ENCODE data around the gene XYLT2. TPM values are rescaled to one million over a fixed set of nuclear protein-coding genes. Genes with fewer than 3 reads are reported as not detected.
A peak's percentile ranks its signal among the peaks of the same experiment; 100 is the strongest.

XYLT2 gene
- total RNA-seq, 1 donor from 2014 or later, result 9.0 TPM

DNA sequence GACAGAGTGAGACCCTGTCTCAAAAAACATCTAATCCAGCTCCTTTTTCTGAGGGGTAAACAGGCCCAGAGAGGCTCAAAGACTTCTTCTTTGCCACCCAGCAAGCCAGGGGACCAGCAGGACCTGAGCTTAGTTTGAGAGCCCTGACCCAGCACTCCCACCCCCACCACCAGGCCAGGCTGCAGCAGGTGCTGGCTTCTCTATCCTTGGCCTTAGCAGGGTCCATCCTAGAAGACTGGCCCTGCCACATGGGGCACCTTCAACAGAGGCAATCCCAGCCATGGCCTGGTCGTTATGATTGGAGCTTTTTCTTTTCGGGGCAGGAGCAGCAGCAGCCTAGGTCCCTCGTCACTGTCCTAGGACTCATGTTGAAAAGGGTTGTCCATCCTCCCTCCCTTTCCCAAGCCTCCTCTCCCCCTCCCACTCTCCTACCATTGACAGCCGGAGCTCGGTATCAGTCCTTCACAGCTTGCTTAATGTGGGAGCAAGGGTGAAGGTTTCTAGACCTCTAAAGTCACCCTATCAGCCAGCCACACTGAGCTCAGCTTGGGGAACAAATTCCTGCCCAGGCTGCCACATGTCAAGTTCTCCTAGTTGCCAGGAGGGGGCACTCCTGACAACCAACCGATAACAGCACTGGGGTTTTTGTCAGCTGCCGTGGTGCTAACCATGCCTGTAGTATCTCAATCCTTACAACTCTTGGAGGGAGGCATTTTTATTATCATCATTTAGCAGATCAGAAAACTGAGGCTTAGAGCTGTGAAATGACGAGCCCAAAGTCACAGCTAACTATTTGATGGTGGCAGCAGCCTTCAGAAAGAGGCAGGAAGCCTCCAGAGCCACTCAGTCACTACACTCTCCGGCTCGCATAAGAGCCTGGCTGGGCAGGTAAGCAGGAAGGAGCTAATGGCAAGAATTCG lies 15.9 kb downstream of the XYLT2 start:
- DNase-seq (ENCODE audit: low spot score in 2 of 2), result peak; percentile 63 to 76
- no peak for FAIRE-seq

DNA sequence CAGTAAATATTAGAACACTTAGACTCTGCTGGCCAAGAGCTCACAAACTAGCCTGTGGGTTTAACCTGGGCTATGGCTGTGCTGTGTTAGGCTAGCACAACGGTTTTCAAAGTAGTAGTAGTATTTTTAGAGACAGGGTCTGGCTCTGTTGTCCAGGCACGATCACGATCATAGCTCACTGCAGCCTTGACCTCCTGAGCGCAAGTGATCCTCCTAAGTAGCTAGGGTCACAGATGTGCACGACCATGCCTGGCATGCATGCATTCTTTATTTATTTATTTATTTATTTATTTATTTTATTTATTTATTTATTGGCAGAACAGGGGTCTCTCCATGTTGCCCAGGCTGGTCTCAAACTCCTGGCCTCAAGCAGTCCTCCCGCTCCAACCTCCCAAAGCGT lies 16.7 kb downstream of the XYLT2 start:
- FAIRE-seq, result no peak

DNA sequence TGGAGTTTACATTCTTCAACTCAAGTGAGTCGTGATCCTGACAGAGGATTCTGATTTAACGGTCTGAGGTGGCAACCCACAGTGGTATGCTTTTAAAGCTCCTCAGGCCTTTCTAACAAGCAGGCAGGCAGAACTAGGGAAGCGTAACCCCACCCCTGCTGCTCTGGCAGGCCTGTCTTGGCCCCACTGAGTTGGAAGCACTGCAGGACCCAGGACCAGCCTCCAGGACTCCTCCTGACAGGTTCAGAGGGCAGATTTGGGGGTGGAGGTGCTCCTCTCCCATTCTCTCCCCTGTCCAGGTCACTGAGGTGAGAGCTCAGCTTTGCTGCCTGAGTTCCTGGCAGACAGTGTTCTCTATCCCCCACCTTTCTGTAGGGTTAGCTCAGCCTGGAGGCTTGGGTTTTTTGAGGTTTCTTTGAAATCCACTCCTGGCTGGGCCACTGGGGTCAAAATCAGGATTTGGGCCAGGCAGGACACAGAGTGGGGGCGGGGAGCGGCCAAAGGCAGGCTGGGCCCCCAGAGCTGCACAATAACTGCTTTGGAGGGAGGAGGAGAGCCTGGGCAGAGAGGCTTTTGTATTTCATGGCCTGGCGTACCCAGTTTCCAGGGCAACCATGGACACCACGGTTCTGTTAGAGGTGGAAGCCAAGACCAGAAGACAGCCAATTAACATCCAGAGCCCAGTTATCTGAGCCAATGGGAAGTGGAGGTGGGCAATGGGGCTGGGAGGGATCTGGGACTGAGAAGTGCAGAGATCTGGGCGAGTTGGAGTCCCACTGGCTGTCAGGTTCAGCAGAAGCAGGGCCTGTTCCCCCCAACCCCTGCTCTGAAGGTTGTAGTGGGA lies 17.5 kb downstream of the XYLT2 start:
- DNase-seq (ENCODE audit: low spot score in 2 of 2) (peak; percentile 76 to 78), FAIRE-seq (no peak)

More for the DNA sequence above, 16.7 kb downstream of the XYLT2 start:
- no peak for DNase-seq (ENCODE audit: low spot score in 2 of 2)

DNA sequence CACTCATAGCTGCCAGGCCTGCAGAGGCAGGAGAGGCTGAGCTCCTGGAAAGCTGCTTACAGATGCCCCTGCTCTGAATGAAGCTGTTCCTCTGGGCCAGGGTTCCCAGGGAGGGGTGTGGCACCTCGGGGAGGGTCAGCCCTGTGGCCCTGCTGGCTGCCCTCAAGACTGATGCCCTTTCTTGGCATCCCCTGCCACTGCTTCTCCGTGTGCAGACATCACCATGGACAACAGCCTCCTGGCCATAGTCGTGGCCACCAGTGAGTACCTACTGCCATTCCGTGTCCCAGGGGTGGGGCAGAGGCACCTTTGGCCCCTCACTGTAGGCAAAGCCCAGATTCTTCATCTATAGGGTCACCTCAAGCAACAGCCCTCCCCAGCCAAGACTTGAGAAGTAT lies 18.1 kb downstream of the XYLT2 start:
- DNase-seq (ENCODE audit: low spot score in 2 of 2), result no peak
- FAIRE-seq, result no peak

DNA sequence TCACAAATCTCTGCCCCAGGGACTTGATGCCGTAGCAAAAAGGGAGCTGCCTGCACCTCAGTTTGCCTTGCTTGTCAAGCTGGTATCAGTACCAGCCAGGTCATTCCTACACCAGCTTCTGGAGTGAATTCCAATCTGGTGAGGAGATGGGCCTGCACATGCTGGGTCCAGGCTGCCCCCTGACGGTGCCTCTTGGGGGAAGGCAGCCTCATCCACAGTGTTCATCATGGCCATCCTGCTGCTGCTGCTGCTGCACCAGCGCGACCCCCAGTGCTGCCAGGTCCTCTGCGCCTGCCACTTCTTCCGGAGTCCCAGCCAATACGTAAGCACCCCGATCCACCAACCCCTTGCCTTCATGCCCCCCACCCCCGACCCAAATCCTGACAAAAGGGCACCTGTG lies 18.8 kb downstream of the XYLT2 start:
- FAIRE-seq (no peak), DNase-seq (ENCODE audit: low spot score in 2 of 2) (no peak)

DNA sequence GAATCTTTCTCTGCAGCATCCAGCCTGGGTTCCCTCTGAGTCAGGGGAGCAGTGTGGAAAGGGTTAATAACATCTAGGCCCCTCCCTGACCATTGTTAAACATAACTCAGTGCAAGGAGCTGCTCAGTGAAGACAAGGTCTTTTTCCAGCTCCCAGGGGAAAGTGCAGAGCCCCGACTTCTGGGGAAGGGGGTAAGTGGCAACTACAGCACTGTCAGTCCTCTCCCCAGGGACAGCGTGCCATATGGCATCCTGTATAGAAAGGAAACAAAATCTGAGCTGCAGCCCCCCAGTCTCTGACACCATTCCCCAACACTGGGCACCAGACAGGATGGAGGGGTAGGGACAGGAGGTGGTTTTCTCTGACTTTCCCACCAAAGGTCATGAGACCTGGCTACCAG lies 19.2 kb downstream of the XYLT2 start:
- FAIRE-seq (no peak), DNase-seq (ENCODE audit: low spot score in 2 of 2) (no peak)

DNA sequence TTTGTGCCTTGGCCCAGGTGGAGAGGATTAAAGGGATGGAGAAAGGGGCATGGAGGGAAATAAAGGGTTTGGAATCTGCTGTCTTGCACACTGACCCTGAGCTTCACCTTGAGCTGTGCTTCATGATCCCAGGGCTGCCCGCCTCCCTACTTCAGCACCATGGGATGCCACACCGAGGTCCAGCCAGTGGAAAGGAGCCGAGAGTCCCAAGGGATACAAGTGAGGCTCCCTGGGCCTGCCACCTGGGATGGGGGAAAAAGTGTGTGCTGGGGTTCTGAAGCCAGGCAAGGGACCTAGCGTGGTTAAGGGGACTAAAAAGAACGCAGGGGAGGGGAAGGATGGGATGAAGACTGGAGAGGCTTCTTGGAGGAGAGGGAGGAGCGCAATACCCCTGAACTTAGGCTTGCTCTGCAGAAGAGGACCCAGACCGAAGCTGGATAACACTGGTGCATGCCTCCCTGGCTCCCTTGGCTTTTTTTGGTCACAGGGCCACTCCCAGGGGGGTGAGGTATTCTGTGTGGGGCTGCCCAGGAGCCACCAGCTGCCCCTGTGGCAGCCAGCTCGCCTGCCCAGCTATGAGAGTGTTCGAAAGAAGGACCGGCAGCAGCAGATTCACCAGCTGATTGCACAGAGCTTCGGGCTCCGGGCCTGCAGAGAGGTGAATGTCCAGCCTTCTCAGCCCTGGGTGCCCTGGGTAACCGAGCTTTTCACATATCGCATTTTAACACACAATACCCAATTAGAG lies 19.9 kb downstream of the XYLT2 start:
- no peak for DNase-seq (ENCODE audit: low spot score in 2 of 2)
- FAIRE-seq, result no peak

DNA sequence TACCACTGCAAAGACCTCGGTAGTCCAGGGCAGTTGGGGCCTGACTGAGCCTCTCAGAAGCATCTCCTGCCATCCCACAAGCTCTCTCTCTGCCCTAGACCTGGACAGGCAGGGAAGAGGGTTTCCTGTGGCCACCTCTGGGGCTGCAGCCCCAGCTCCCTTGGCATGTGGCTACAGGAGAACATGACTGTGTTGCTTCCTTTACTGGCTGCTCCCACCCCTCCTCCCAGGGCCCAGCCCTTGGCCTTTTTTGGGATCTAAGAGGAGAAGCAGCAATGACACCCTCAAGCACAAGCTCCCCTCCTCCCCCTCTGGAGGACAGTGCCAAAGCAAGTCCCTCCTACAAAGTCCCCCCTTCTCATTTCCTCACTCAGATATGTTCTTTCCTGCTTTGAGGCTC lies 21.5 kb downstream of the XYLT2 start:
- no peak for FAIRE-seq

DNA sequence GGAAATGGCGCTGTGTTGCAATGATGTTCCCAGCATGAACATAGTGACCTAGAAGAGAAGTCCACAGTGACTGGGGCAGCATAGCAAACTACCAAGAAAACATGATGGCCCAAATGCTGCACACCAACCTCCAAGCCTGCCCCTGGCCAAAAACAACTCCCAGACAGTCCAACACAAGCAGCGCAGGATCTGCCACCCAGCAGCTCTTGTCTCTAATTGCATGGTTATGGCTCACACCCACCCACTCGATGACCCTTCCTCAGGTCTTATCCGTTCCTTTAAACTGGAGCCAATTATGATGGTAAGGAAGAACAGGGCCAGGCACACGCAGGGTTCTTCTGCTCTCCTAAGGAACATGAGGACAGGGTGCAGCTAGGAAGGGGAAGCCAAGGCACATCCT lies 24.1 kb downstream of the XYLT2 start:
- FAIRE-seq, result no peak
- no peak for DNase-seq (ENCODE audit: low spot score in 2 of 2)

More for the DNA sequence above, 21.5 kb downstream of the XYLT2 start:
- no peak for DNase-seq (ENCODE audit: low spot score in 2 of 2)

DNA sequence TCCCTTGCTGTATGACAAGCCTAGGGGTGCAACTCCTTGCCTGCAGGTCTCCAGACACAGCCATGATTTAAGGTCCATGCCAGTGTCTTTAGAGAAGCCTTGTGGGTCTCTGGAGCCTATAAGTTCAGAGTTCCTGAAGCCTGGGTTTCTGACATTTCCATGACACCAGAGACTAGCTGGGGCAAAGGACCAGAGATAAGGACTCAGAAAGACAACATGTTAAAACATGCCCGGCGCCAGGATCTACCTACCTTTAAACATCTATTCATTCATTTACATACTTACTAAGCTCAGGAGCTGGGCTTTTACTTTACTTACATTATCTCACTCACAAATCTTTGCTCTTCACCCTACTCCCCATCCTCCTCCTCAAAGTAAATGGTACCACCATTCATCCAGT lies 25.6 kb downstream of the XYLT2 start:
- DNase-seq (ENCODE audit: low spot score in 2 of 2) (no peak), FAIRE-seq (no peak)

DNA sequence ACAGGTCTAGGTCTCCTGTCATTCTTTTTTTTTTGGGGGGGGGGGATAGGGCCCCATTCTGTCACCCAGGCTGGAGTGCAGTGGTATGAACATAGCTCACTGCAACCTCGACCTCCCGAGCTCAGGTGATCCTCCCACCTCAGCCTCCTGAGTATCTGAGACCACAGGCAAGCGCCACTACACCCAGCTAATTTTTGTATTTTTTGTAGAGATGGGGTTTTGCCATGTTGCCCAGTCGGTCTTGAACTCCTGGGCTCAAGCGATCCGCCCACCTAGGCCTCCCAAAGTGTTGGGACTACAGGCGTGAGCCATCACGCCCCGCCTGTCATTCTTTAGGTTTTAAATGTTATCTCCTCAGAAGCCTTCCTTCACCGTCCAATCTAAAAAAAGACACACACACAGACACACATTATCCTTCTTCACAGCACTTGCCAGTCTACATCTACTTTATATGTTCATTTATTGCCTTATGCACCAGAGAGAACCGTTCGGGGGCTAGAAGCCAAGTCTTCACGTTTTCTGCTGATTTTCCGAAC lies 26.4 kb downstream of the XYLT2 start:
- FAIRE-seq (no peak), DNase-seq (ENCODE audit: low spot score in 2 of 2) (no peak)

DNA sequence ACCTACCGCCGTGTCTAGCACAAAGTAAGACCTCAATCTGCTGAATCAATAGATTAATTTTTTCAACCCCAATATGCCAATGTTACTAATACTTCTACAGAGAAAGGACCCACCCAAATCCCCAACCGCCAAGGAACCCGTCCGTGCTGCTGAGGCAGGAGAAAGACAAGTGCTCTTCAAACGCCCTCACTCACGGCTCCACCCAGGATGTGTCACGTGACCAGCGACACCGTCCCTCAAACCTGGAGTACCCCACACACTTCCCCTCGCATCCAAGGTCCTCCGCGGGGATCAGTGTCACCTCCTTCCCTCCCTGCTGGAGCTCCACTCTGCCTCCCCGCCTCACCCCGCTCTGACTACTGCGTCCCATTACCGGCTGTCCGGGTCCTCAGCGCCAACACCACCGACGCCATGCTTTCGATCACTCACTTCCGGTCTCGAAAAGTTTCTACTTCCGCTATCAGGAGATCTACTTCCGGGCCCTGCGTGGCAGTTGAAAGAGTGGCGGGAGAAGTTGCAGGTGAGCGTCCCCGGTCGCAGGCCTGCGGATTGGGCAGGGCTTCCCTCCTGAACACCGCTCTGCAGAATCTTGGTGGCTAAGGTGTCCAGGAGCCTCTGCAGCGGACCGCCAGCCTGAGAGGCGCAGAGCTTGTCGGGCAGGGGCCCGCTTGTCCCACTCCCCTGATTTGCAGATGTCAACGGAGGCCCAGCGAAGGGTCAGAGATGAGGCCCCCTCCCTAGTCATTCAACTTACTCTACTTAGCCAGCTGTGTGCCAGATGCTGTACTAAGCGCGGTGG lies 27.0 kb downstream of the XYLT2 start, which contains the start of the genes EME1 and MRPL27:
TSS of gene EME1 (plus strand) at position 472 of the 799 bp plus-strand sequence. CDS start 1,980 bp downstream, outside the sequence.
TSS of gene MRPL27 (minus strand) at position 427 of the 799 bp plus-strand sequence. CDS start at position 413, 14 bp downstream.
- peak; percentile 73 to 89 for DNase-seq (ENCODE audit: low spot score in 2 of 2)
- FAIRE-seq, result no peak

DNA sequence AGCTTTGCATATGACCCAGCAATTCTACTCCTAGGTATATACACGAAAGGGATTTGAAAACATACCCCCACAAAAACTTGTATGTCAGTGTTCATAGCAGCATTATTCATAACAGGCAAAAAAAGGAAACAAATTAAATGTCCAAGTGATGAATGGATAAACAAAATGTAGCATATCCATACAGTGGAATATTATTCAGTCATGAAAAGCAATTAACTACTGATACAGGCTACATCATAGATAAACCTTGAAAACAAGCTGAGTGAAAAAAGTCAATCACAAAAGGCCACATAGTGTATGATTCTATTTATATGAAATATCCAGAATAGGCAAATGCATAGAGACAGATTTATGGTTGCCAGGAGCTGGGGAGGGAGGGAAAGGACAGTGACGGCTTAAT lies 27.8 kb downstream of the XYLT2 start:
- no peak for FAIRE-seq
- no peak for DNase-seq (ENCODE audit: low spot score in 2 of 2)

DNA sequence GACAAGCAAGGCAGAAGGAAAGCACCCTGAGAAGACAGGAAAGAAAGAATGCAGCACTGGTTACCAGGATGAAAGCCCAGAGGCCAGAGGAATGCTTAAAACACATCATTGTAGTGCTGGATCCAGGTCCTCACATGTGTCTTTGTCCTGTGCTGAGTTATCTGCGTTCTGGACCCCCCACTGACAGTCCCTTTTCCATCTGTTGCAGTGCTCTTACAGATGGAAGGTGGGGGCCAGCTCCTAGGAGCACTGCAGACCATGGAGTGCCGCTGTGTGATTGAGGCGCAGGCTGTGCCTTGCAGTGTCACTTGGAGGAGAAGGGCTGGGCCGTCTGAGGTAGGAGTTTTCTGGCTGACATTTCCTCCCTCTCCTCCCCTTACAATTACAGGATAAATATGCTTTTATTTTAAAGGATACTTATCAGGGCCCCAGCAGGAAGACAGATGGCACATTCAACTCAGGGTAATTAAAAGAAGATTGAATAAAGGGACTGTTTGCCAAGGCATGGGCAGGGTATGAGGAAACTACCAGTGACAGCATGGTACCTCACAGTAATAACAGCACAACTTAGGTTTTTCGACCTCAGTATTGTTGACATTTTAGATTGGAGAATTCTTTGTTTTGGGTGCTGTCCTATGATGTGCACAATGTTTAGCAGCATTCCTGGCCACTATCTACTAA lies 30.1 kb downstream of the XYLT2 start:
- DNase-seq (ENCODE audit: low spot score in 2 of 2) (no peak), FAIRE-seq (no peak)

DNA sequence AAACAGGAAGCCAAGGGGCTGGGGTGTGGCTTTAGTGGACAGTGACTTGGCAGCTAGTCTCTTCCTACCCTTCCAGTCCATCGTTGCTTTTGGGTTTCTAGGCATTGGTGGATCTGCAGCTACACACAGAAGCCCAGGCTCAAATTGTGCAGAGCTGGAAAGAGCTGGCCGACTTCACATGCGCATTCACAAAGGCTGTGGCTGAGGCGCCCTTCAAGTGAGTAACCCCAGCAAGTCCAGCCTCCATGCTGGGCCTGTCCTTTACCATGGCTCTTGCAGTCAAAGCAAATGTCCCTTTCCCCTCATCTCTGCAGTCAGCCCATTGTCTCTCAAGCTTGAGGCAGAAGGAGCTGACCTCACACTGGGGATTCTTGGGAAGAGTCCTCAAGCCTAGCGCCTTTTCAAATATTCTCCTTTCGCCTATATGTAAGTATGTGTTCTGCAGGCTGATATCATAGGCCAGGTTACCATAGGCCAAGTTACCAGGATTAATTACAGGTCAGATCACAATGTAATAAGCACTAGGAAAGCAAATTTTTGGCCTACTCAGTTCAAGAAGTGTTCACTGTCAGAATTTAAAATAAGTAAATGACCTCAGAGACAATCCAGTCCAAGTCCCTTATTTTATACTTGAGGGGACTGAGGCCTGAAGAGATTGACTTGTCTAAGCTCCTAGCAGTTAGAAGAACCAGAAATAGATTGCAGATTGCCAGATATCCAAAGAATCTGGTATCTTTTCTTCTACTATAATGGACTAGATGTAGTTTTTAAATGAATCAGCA lies 33.6 kb downstream of the XYLT2 start:
- DNase-seq (ENCODE audit: low spot score in 2 of 2) (no peak), FAIRE-seq (no peak)

DNA sequence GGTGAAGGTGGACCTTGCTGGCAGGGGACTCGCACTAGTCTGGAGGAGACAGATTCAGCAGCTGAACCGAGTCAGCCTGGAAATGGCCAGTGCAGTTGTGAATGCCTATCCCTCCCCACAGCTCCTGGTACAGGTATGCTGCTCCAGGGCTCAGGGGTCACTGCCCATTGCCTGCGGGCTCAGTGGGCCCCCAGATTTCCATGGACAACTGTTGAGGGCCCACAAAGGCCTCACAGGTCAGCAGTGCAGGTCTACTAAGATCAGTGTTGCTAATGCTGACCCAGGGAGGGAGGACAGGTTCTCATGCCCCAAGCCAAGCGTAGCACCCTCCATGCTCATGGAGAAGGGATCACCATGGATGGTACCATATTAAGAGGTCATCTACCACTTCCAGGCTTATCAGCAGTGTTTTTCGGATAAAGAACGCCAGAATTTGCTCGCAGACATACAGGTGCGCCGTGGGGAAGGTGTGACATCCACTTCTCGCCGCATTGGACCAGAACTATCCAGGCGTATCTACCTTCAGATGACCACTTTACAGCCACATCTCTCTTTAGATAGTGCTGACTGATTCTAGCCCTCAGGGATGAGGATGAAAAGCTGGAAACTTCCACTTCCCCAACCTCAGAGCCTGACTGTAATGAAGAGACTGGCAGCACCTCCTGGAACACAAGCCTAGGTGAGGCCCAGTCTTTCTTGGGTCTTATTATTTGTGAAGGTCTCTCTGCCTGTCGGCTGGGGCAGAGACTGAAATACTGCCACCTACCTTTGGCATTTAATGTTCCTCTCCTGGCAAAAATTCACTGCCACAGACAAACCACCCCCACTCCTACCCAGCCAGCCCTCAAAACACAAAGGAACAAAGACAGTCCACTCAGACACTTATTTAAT lies 34.7 kb downstream of the XYLT2 start:
- no peak for FAIRE-seq
- no peak for DNase-seq (ENCODE audit: low spot score in 2 of 2)

DNA sequence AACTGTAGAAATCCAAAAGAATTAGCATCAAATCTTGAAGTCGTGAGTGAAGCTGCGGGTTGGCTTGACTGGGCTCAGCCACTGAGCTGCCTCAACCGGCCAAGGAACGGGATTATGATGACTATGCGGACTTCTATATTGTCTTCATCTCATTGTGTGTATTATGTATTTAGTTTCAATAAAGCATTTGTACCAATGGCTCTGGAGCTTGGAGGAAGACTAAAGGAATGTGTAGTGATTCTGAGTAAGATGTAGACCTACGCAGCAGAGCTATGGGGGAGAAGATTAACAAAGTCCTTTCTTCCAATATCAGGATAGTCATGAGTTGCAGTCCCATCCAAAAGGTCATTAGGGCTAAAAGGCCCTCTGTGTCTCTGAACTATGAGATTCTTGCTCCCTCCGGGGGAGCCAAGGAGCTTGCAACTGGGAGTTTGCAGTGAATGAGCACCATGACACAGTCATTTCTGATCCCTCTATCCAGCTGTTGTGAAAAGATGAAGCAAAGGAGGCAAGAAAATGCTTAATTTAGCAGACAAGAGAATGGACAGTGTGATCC lies 35.4 kb downstream of the XYLT2 start:
- DNase-seq (ENCODE audit: low spot score in 2 of 2), result no peak
- FAIRE-seq, result no peak

Measured in frontal cortex (tissue), 4 donors.